IPS-NIHi11 (cell line): Measurements from ENCODE around the gene MRPS27.
A peak's percentile ranks its signal among the peaks of the same experiment; 100 is the strongest.

Experiments
- DNase-seq: peaks from one replicate; pipeline ENCODE4 v3.0.0; 2012; ENCODE audit warnings: mixed read lengths, low spot score

The MRPS27 gene

GRCh38 chr5:72290356-72291133 is 29.5 kb downstream of the MRPS27 start:
- no peak for DNase-seq

- no peak for DNase-seq
Measured at GRCh38 chr5:72288924-72289323, 31.1 kb downstream of the MRPS27 start.

- no peak for DNase-seq
Measured at GRCh38 chr5:72286798-72287197, 33.2 kb downstream of the MRPS27 start.

- DNase-seq: no peak
Measured at GRCh38 chr5:72285424-72285821, 34.6 kb downstream of the MRPS27 start.

GRCh38 chr5:72284559-72285423 is 35.2 kb downstream of the MRPS27 start:
- no peak for DNase-seq

GRCh38 chr5:72283358-72283757 is 36.7 kb downstream of the MRPS27 start:
- DNase-seq: no peak

GRCh38 chr5:72282878-72283277 is 37.2 kb downstream of the MRPS27 start:
- DNase-seq: no peak

GRCh38 chr5:72281764-72282499 is 38.1 kb downstream of the MRPS27 start:
- DNase-seq: no peak

- DNase-seq: no peak
Measured at GRCh38 chr5:72281430-72281763, 38.6 kb downstream of the MRPS27 start.

GRCh38 chr5:72280581-72281069 is 39.4 kb downstream of the MRPS27 start:
- DNase-seq: peak; percentile 51

- DNase-seq: no peak
Measured at GRCh38 chr5:72276219-72276752, 43.8 kb downstream of the MRPS27 start.

GRCh38 chr5:72273547-72273946 is 46.5 kb downstream of the MRPS27 start:
- DNase-seq: no peak

GRCh38 chr5:72272398-72272797 is 47.6 kb downstream of the MRPS27 start:
- no peak for DNase-seq

GRCh38 chr5:72271702-72272101 is 48.3 kb downstream of the MRPS27 start:
- no peak for DNase-seq

- no peak for DNase-seq
Measured at GRCh38 chr5:72270037-72270436, 50.0 kb downstream of the MRPS27 start.

GRCh38 chr5:72269411-72269780 is 50.6 kb downstream of the MRPS27 start:
- no peak for DNase-seq

- peak; percentile 61 for DNase-seq
Measured at GRCh38 chr5:72268753-72269410, 51.2 kb downstream of the MRPS27 start.

- DNase-seq: no peak
Measured at GRCh38 chr5:72268260-72268659, 51.8 kb downstream of the MRPS27 start.

GRCh38 chr5:72267685-72268084 is 52.4 kb downstream of the MRPS27 start:
- DNase-seq: no peak

GRCh38 chr5:72266862-72267261 is 53.2 kb downstream of the MRPS27 start:
- DNase-seq: no peak

- no peak for DNase-seq
Measured at GRCh38 chr5:72265032-72265877, 54.8 kb downstream of the MRPS27 start.
